Kidney (tissue), 14 donors: ENCODE measurements around the gene TRRAP. TPM values are rescaled to one million over a fixed set of nuclear protein-coding genes. Genes with fewer than 3 reads are reported as not detected.

ENCODE experiments used
- DNase-seq, 5 donors: peaks; one replicate each; pipeline ENCODE4 v3.0.0-alpha.2; 2013 to 2020
- FAIRE-seq: peaks from 2 replicates; lab custom pipeline; 2012; peaks lifted over from hg19 to GRCh38; lab: Jason Lieb, UNC
- H3K27ac ChIP-seq, 2 donors: one replicate each; pipeline ENCODE4 v1.7.0; 2013; ENCODE audit warnings: low read depth in 2 of 2, low read length in 2 of 2, inconsistent platforms in 1 of 2
- H3K27me3 ChIP-seq: one replicate; pipeline ENCODE4 v1.7.1; 2013; ENCODE audit warnings: low read length, inconsistent platforms; ENCODE audit not compliant: control insufficient read depth, insufficient read depth
- H3K36me3 ChIP-seq, 3 donors: one replicate each; pipeline versions ENCODE4 v1.7.0 to v1.7.1; 2013; ENCODE audit warnings: low read length in 3 of 3, control low read depth in 1 of 3, inconsistent platforms in 1 of 3; ENCODE audit not compliant: insufficient read depth in 3 of 3, control insufficient read depth in 2 of 3
- H3K4me1 ChIP-seq, 3 donors: one replicate each; pipeline versions ENCODE4 v1.7.0 to v1.7.1; 2013; ENCODE audit warnings: low read length in 3 of 3, inconsistent platforms in 1 of 3, low read depth in 1 of 3; ENCODE audit not compliant: control insufficient read depth in 2 of 3, insufficient read depth in 2 of 3
- H3K4me3 ChIP-seq, 3 donors: one replicate each; pipeline versions ENCODE4 v1.7.0 to v1.8.1; 2013; ENCODE audit warnings: low read length in 3 of 3, control low read depth in 1 of 3, inconsistent platforms in 1 of 3
- H3K9ac ChIP-seq, 3 donors: one replicate each; pipeline versions ENCODE4 v1.7.0 to v1.7.1; 2013; ENCODE audit warnings: low read length in 3 of 3, control low read depth in 1 of 3, inconsistent platforms in 1 of 3
- H3K9me3 ChIP-seq, 3 donors: one replicate each; pipeline versions ENCODE4 v1.7.0 to v1.7.1; 2013; ENCODE audit warnings: low read length in 3 of 3, control low read depth in 1 of 3, inconsistent platforms in 1 of 3; ENCODE audit not compliant: control insufficient read depth in 2 of 3, insufficient read depth in 1 of 3
- intact Hi-C: fragments of 100-400 bp; cut with DNase I; formaldehyde crosslinking; loops from one replicate; pipeline ENCODE4 v1.11.1; 2022
- polyA plus RNA-seq: library from polyadenylated mRNA; stranded (reverse); fragments of 350-450 nt; fragmentation: Illumina TruSeq; extraction: RNeasy Lipid Tissue Mini Kit (QIAGEN cat#74804); gene quantifications from one replicate; pipeline ENCODE4 v1.2.3, GENCODE V29; 2014; ENCODE audit warnings: low read depth, low replicate concordance; ENCODE audit not compliant: insufficient read depth
- total RNA-seq: library from RNA; stranded (reverse); fragmentation: NEBNext Ultra II Directional; extraction: Animal tissue kit (Norgen Biotek cat#: 25700); gene quantifications from one replicate; pipeline ENCODE4 v1.2.1, GENCODE V29; 2021
- TF ChIP-seq, protein P1 (sequence below): IDR thresholded peaks from 3 replicates; pipeline ENCODE4 v1.5.1; 2012; ENCODE audit warnings: mild to moderate bottlenecking, moderate library complexity, borderline replicate concordance; ENCODE audit not compliant: insufficient read depth; ENCODE audit errors: extremely low read depth
- donor health status: control.
- donor health status: control.
- donor health status: control.
- donor health status: control.
- donor health status: control.
- donor health status: DM: yes; HTN: yes; CAD: no.
- donor health status: Normal renal cell carcinoma (clear cell type).

Gene TRRAP
- total and polyA plus RNA-seq, 2 donors from 2014 or later: 7.0 to 47.7 TPM

- DNase-seq (peak in 4 of 5 donors; percentile 22 to 54 (median 40)), FAIRE-seq (no peak)
- H3K4me1 ChIP-seq: peaks cover 0 to 3% (median 0%) of the 10 kb centered on the region in 3 donors
- no peak within 1 kb of the TSS for H3K9ac ChIP-seq
- H3K27ac ChIP-seq: no peak within 1 kb of the TSS
- H3K9me3 ChIP-seq: no peaks in the 10 kb centered on the region
- peaks cover 5% of the 10 kb centered on the region for H3K27me3 ChIP-seq
- no peaks in the 10 kb centered on the region for H3K36me3 ChIP-seq
- TF ChIP-seq, protein P1, sequence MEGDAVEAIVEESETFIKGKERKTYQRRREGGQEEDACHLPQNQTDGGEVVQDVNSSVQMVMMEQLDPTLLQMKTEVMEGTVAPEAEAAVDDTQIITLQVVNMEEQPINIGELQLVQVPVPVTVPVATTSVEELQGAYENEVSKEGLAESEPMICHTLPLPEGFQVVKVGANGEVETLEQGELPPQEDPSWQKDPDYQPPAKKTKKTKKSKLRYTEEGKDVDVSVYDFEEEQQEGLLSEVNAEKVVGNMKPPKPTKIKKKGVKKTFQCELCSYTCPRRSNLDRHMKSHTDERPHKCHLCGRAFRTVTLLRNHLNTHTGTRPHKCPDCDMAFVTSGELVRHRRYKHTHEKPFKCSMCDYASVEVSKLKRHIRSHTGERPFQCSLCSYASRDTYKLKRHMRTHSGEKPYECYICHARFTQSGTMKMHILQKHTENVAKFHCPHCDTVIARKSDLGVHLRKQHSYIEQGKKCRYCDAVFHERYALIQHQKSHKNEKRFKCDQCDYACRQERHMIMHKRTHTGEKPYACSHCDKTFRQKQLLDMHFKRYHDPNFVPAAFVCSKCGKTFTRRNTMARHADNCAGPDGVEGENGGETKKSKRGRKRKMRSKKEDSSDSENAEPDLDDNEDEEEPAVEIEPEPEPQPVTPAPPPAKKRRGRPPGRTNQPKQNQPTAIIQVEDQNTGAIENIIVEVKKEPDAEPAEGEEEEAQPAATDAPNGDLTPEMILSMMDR: no peak
- H3K4me3 ChIP-seq: peak within 1 kb of the TSS in 1 of 3 donors; percentile 11
- intact Hi-C loops: no loop called here
These were observed 8.7 kb upstream of the TRRAP start, which contains the start of gene TMEM130 for GRCh38 chr7:98869597-98870120. TMEM130 (minus strand) TSS chr7:98870014; CDS start chr7:98869861, 153 bp downstream.

- FAIRE-seq (no peak), DNase-seq (peak; percentile 41 to 82 (median 64))
- no peak overlapping the region for H3K9ac ChIP-seq
- no peaks in the 10 kb centered on the region for H3K9me3 ChIP-seq
- no peaks in the 10 kb centered on the region for H3K36me3 ChIP-seq
- peaks cover 5% of the 10 kb centered on the region for H3K27me3 ChIP-seq
- no peak overlapping the region for H3K27ac ChIP-seq
- H3K4me3 ChIP-seq: no peak overlapping the region
- peaks cover 0 to 3% (median 0%) of the 10 kb centered on the region in 3 donors for H3K4me1 ChIP-seq
- intact Hi-C loops: no loop called here
- TF ChIP-seq, protein P1: no peak
These were observed 8.1 kb upstream of the TRRAP start for GRCh38 chr7:98870121-98870651.

- no peak overlapping the region for H3K4me3 ChIP-seq
- peaks cover 5% of the 10 kb centered on the region for H3K27me3 ChIP-seq
- no peaks in the 10 kb centered on the region for H3K9me3 ChIP-seq
- intact Hi-C loops: no loop called here
- TF ChIP-seq, protein P1: no peak
- FAIRE-seq (no peak), DNase-seq (no peak)
- no peaks in the 10 kb centered on the region for H3K36me3 ChIP-seq
- no peak overlapping the region for H3K9ac ChIP-seq
- peaks cover 0 to 3% (median 0%) of the 10 kb centered on the region in 3 donors for H3K4me1 ChIP-seq
- no peak overlapping the region for H3K27ac ChIP-seq
These were observed 7.4 kb upstream of the TRRAP start for GRCh38 chr7:98870807-98871491.
